ENCODE data around the gene GRK6.

Gene GRK6

GRCh38 chr5:177439518-177440053, 13.1 kb downstream of the GRK6 start (continued):
- TF ChIP-seq ZNF280C (tag by site-specific recombination; IDR thresholded peaks at IDR 0.05), result no peak
- TF ChIP-seq ZFP69B (tag by site-specific recombination; IDR thresholded peaks at IDR 0.05), result no peak
- no peak for TF ChIP-seq MZF1 (tag by site-specific recombination; IDR thresholded peaks at IDR 0.05; ENCODE audit: borderline replicate concordance)
- 0 out of 2 replicates have a peak, but pooled peaks have one; percentile 26 for TF ChIP-seq ZNF639 (tag by site-specific recombination; IDR thresholded peaks at IDR 0.05)
- TF ChIP-seq ZNF223 (tag by site-specific recombination; IDR thresholded peaks at IDR 0.05), result no peak
- TF ChIP-seq ZNF433 (tag by site-specific recombination; IDR thresholded peaks at IDR 0.05; ENCODE audit: low read depth), result no peak
- TF ChIP-seq SP7 (tag by site-specific recombination; IDR thresholded peaks at IDR 0.05), result 0 out of 2 replicates have a peak, but pooled peaks have one; percentile 17
- TF ChIP-seq PBX3 (CRISPR knock-in tag; IDR thresholded peaks at IDR 0.05), result no peak
- TF ChIP-seq ZNF777 (tag by site-specific recombination; IDR thresholded peaks at IDR 0.05; ENCODE audit: borderline replicate concordance), result no peak
- TF ChIP-seq ZNF518A (tag by site-specific recombination; conservative IDR thresholded peaks at IDR 0.05; ENCODE audit: low read depth), result no peak
- TF ChIP-seq ZNF341 (tag by site-specific recombination; IDR thresholded peaks at IDR 0.05; ENCODE audit: low read depth), result no peak
- no peak for TF ChIP-seq ZNF138 (tag by site-specific recombination; IDR thresholded peaks at IDR 0.05; ENCODE audit: borderline replicate concordance)
- TF ChIP-seq SP3 (tag by site-specific recombination; IDR thresholded peaks at IDR 0.05), result no peak
- TF ChIP-seq ZNF629 (tag by site-specific recombination; IDR thresholded peaks at IDR 0.05), result peak; percentile 57
- no peak for TF ChIP-seq ZNF324 (tag by site-specific recombination; IDR thresholded peaks at IDR 0.05)
- no peak for TF ChIP-seq ZNF76 (tag by site-specific recombination; IDR thresholded peaks at IDR 0.05; ENCODE audit: borderline replicate concordance, low read depth)
- TF ChIP-seq ZNF266 (tag by site-specific recombination; IDR thresholded peaks at IDR 0.05; ENCODE audit: low read depth), result no peak
- no peak for TF ChIP-seq KLF16 (tag by site-specific recombination; IDR thresholded peaks at IDR 0.05)
- no peak for TF ChIP-seq ZBTB20 (tag by site-specific recombination; IDR thresholded peaks at IDR 0.05)
- peak; percentile 99 for TF ChIP-seq ZNF146 (tag by site-specific recombination; IDR thresholded peaks at IDR 0.05)
